SJSA1 (cell line): ENCODE data around the gene LSAMP. TPM values are rescaled to one million over a fixed set of nuclear protein-coding genes. Genes with fewer than 3 reads are reported as not detected.

Experiments used
- DNase-seq, 2 experiments: peaks; one replicate each; pipeline ENCODE4 v3.0.0-alpha.2; 2015 to 2020; ENCODE audit warnings: low spot score in 2 of 2, low read depth in 1 of 2
- H3K27ac ChIP-seq: fragments of 250-450 bp; sonication (Bioruptor Pico); 2 replicates; pipeline ENCODE4 v1.5.1; 2020; ENCODE audit warnings: mild to moderate bottlenecking, moderate library complexity
- H3K27me3 ChIP-seq: fragments of 250-450 bp; sonication (Bioruptor Pico); replicated peaks from 2 replicates; pipeline ENCODE4 v1.5.1; 2020; ENCODE audit warnings: mild to moderate bottlenecking, moderate library complexity
- H3K36me3 ChIP-seq: fragments of 250-450 bp; sonication (Bioruptor Pico); 2 replicates; pipeline ENCODE4 v1.5.1; 2020; ENCODE audit warnings: mild to moderate bottlenecking
- H3K4me1 ChIP-seq: fragments of 250-450 bp; sonication (Bioruptor Pico); replicated peaks from 2 replicates; pipeline ENCODE4 v1.6.1; 2021; ENCODE audit warnings: mild to moderate bottlenecking
- H3K4me3 ChIP-seq: fragments of 250-450 bp; sonication (Bioruptor Pico); 2 replicates; pipeline ENCODE4 v1.5.1; 2020; ENCODE audit warnings: mild to moderate bottlenecking
- H3K9me3 ChIP-seq: fragments of 250-450 bp; sonication (Bioruptor Pico); replicated peaks from 2 replicates; pipeline ENCODE4 v1.5.1; 2020; ENCODE audit warnings: mild to moderate bottlenecking
- total RNA-seq: library from RNA; depleted of rRNA; stranded (reverse); fragments of >200 nt; shearing (Covaris generic); gene quantifications from 2 replicates; pipeline ENCODE4 v1.2.3, GENCODE V29; 2014

Gene LSAMP
- total RNA-seq, 1 experiment from 2014 or later: not detected

GRCh38 chr3:115834068-115834467 lies 611.2 kb downstream of the LSAMP start:
- DNase-seq: no peak
- Histone ChIP-seq H3K4me3 (no peak overlapping the region), H3K27me3 (no peaks in the 10 kb centered on the region), H3K27ac (no peak overlapping the region), H3K9me3 (no peaks in the 10 kb centered on the region), H3K36me3 (no peaks in the 10 kb centered on the region), H3K4me1 (no peaks in the 10 kb centered on the region)

GRCh38 chr3:115833074-115833473 lies 612.2 kb downstream of the LSAMP start:
- Histone ChIP-seq H3K27ac (no peak overlapping the region), H3K36me3 (no peaks in the 10 kb centered on the region), H3K27me3 (no peaks in the 10 kb centered on the region), H3K4me3 (no peak overlapping the region), H3K4me1 (no peaks in the 10 kb centered on the region), H3K9me3 (no peaks in the 10 kb centered on the region)
- no peak for DNase-seq

- no peak overlapping the region for H3K4me3 ChIP-seq
- DNase-seq: no peak
- no peaks in the 10 kb centered on the region for H3K4me1 ChIP-seq
- H3K36me3 ChIP-seq: no peaks in the 10 kb centered on the region
- no peaks in the 10 kb centered on the region for H3K27me3 ChIP-seq
- H3K27ac ChIP-seq: no peak overlapping the region
- H3K9me3 ChIP-seq: no peaks in the 10 kb centered on the region
Measured at GRCh38 chr3:115832265-115832664, 613.0 kb downstream of the LSAMP start.

GRCh38 chr3:115831864-115832263 lies 613.4 kb downstream of the LSAMP start:
- Histone ChIP-seq H3K27me3 (no peaks in the 10 kb centered on the region), H3K4me1 (no peaks in the 10 kb centered on the region)

GRCh38 chr3:115830764-115831395 lies 614.4 kb downstream of the LSAMP start:
- H3K27ac ChIP-seq: no peak overlapping the region
- no peaks in the 10 kb centered on the region for H3K27me3 ChIP-seq
- H3K36me3 ChIP-seq: no peaks in the 10 kb centered on the region
- H3K4me1 ChIP-seq: no peaks in the 10 kb centered on the region
- no peak for DNase-seq
- no peak overlapping the region for H3K4me3 ChIP-seq
- no peaks in the 10 kb centered on the region for H3K9me3 ChIP-seq

More at GRCh38 chr3:115831864-115832263, 613.4 kb downstream of the LSAMP start:
- no peaks in the 10 kb centered on the region for H3K9me3 ChIP-seq
- H3K27ac ChIP-seq: no peak overlapping the region
- no peak overlapping the region for H3K4me3 ChIP-seq
- no peaks in the 10 kb centered on the region for H3K36me3 ChIP-seq
- no peak for DNase-seq

GRCh38 chr3:115828401-115828800 lies 616.9 kb downstream of the LSAMP start:
- no peaks in the 10 kb centered on the region for H3K36me3 ChIP-seq
- no peak overlapping the region for H3K27ac ChIP-seq
- DNase-seq: no peak
- no peaks in the 10 kb centered on the region for H3K9me3 ChIP-seq
- H3K27me3 ChIP-seq: no peaks in the 10 kb centered on the region
- H3K4me1 ChIP-seq: 0 out of 2 replicates have a peak, but pooled peaks cover 3% of the 10 kb centered on the region
- no peak overlapping the region for H3K4me3 ChIP-seq

GRCh38 chr3:115827495-115827894 lies 617.8 kb downstream of the LSAMP start:
- DNase-seq: no peak
- H3K27ac ChIP-seq: no peak overlapping the region
- no peaks in the 10 kb centered on the region for H3K9me3 ChIP-seq
- no peaks in the 10 kb centered on the region for H3K27me3 ChIP-seq
- H3K4me1 ChIP-seq: 0 out of 2 replicates have a peak, but pooled peaks cover 3% of the 10 kb centered on the region
- H3K36me3 ChIP-seq: no peaks in the 10 kb centered on the region
- no peak overlapping the region for H3K4me3 ChIP-seq

GRCh38 chr3:115825046-115825445 lies 620.2 kb downstream of the LSAMP start:
- H3K4me1 ChIP-seq: 0 out of 2 replicates have a peak, but pooled peaks cover 3% of the 10 kb centered on the region
- no peak overlapping the region for H3K4me3 ChIP-seq
- no peaks in the 10 kb centered on the region for H3K9me3 ChIP-seq
- H3K36me3 ChIP-seq: no peaks in the 10 kb centered on the region
- no peak overlapping the region for H3K27ac ChIP-seq
- no peak for DNase-seq
- H3K27me3 ChIP-seq: no peaks in the 10 kb centered on the region

GRCh38 chr3:115823083-115823482 lies 622.2 kb downstream of the LSAMP start:
- H3K4me1 ChIP-seq: 0 out of 2 replicates have a peak, but pooled peaks cover 3% of the 10 kb centered on the region
- H3K36me3 ChIP-seq: no peaks in the 10 kb centered on the region
- no peaks in the 10 kb centered on the region for H3K9me3 ChIP-seq
- no peak overlapping the region for H3K4me3 ChIP-seq
- no peak overlapping the region for H3K27ac ChIP-seq
- no peaks in the 10 kb centered on the region for H3K27me3 ChIP-seq
- DNase-seq: no peak

GRCh38 chr3:115822579-115822978 lies 622.7 kb downstream of the LSAMP start:
- H3K27ac ChIP-seq: no peak overlapping the region
- no peaks in the 10 kb centered on the region for H3K27me3 ChIP-seq
- 0 out of 2 replicates have a peak, but pooled peaks cover 3% of the 10 kb centered on the region for H3K4me1 ChIP-seq
- DNase-seq: no peak
- no peak overlapping the region for H3K4me3 ChIP-seq
- H3K9me3 ChIP-seq: no peaks in the 10 kb centered on the region
- H3K36me3 ChIP-seq: no peaks in the 10 kb centered on the region

GRCh38 chr3:115819785-115820384 lies 625.4 kb downstream of the LSAMP start:
- no peaks in the 10 kb centered on the region; the same call in 1 of the 2 replicates for H3K27me3 ChIP-seq
- H3K36me3 ChIP-seq: no peaks in the 10 kb centered on the region
- H3K4me3 ChIP-seq: no peak overlapping the region
- H3K4me1 ChIP-seq: no peaks in the 10 kb centered on the region
- peak; percentile 52 to 61 for DNase-seq
- no peaks in the 10 kb centered on the region for H3K9me3 ChIP-seq
- no peak overlapping the region for H3K27ac ChIP-seq

- H3K27ac ChIP-seq: no peak overlapping the region
- H3K27me3 ChIP-seq: no peaks in the 10 kb centered on the region; the same call in 1 of the 2 replicates
- peak; percentile 55 to 65 for DNase-seq
- H3K9me3 ChIP-seq: no peaks in the 10 kb centered on the region
- no peak overlapping the region for H3K4me3 ChIP-seq
- H3K4me1 ChIP-seq: 0 out of 2 replicates have a peak, but pooled peaks cover 7% of the 10 kb centered on the region
- no peaks in the 10 kb centered on the region for H3K36me3 ChIP-seq
Measured at GRCh38 chr3:115814778-115815380, 630.4 kb downstream of the LSAMP start.

GRCh38 chr3:115814006-115814405 lies 631.3 kb downstream of the LSAMP start:
- no peak for DNase-seq
- Histone ChIP-seq H3K27me3 (no peaks in the 10 kb centered on the region; the same call in 1 of the 2 replicates), H3K9me3 (no peaks in the 10 kb centered on the region), H3K4me3 (no peak overlapping the region), H3K27ac (no peak overlapping the region), H3K36me3 (no peaks in the 10 kb centered on the region), H3K4me1 (0 out of 2 replicates have a peak, but pooled peaks cover 7% of the 10 kb centered on the region)

- no peaks in the 10 kb centered on the region for H3K36me3 ChIP-seq
- DNase-seq: no peak
- peaks cover 25% of the 10 kb centered on the region for H3K4me1 ChIP-seq
- no peak overlapping the region for H3K4me3 ChIP-seq
- H3K9me3 ChIP-seq: no peaks in the 10 kb centered on the region
- H3K27me3 ChIP-seq: no peaks in the 10 kb centered on the region
- no peak overlapping the region for H3K27ac ChIP-seq
Measured at GRCh38 chr3:115808816-115809215, 636.5 kb downstream of the LSAMP start.
